CD4-positive, CD25-positive, alpha-beta regulatory T cell (primary cell): ENCODE data around the gene PACSIN1. TPM values are rescaled to one million over a fixed set of nuclear protein-coding genes. Genes with fewer than 3 reads are reported as not detected.

Experiments used
- ATAC-seq, 2 donors: fragments of 150-1000 bp; cut with Tn5 transposase; one replicate each; pipeline ENCODE4 v1.10.0; 2021; ENCODE audit warnings: low read depth in 2 of 2, moderate number of reproducible peaks in 2 of 2, moderate library complexity in 1 of 2
- DNase-seq, 3 donors: peaks; one replicate each; pipeline versions ENCODE4 v3.0.0 to v3.0.0-alpha.2; 2012 to 2022; ENCODE audit warnings: mixed read lengths in 1 of 3
- H3K27ac ChIP-seq: one replicate; pipeline ENCODE4 v1.7.0; 2013; ENCODE audit warnings: mild to moderate bottlenecking, low read length; ENCODE audit not compliant: insufficient read depth, poor library complexity, severe bottlenecking
- H3K27me3 ChIP-seq: one replicate; pipeline ENCODE4 v1.7.0; 2013; ENCODE audit warnings: low read length; ENCODE audit not compliant: control insufficient read depth, insufficient read depth
- H3K36me3 ChIP-seq: one replicate; pipeline ENCODE4 v1.7.0; 2013; ENCODE audit warnings: mild to moderate bottlenecking, low read length, moderate library complexity; ENCODE audit not compliant: control insufficient read depth, insufficient read depth
- H3K4me1 ChIP-seq: 2 replicates; pipeline ENCODE4 v1.7.0; 2013; ENCODE audit warnings: mild to moderate bottlenecking, low read length; ENCODE audit not compliant: insufficient read depth, control insufficient read depth, poor library complexity, severe bottlenecking
- H3K4me3 ChIP-seq: one replicate; pipeline ENCODE4 v1.7.0; 2013; ENCODE audit warnings: low read depth, mild to moderate bottlenecking, low read length, moderate library complexity
- H3K9me3 ChIP-seq, 2 experiments: 1 replicate in 1 of 2; 2 replicates in 1 of 2; pipeline ENCODE4 v1.7.0; 2013; ENCODE audit warnings: low read length in 2 of 2, mild to moderate bottlenecking in 1 of 2, moderate library complexity in 1 of 2; ENCODE audit not compliant: control insufficient read depth in 2 of 2
- H3K27ac Mint-ChIP-seq, 3 donors: one replicate each; pipeline ENCODE4 v1.8.0; 2020 to 2022; ENCODE audit warnings: mild to moderate bottlenecking in 3 of 3, mixed read lengths in 3 of 3, moderate library complexity in 2 of 3
- H3K27me3 Mint-ChIP-seq: one replicate; pipeline ENCODE4 v1.8.0; 2022; ENCODE audit warnings: mild to moderate bottlenecking, mixed read lengths
- H3K36me3 Mint-ChIP-seq: one replicate; pipeline ENCODE4 v1.8.0; 2020; ENCODE audit warnings: mixed read lengths
- H3K4me1 Mint-ChIP-seq, 4 donors: one replicate each; pipeline ENCODE4 v1.8.0; 2020 to 2022; ENCODE audit warnings: mixed read lengths in 4 of 4, mild to moderate bottlenecking in 1 of 4
- H3K4me3 Mint-ChIP-seq, 4 donors: one replicate each; pipeline ENCODE4 v1.8.0; 2020 to 2022; ENCODE audit warnings: mild to moderate bottlenecking in 4 of 4, mixed read lengths in 4 of 4, moderate library complexity in 3 of 4
- H3K9me3 Mint-ChIP-seq, 7 donors: one replicate each; pipeline ENCODE4 v1.8.0; 2020 to 2022; ENCODE audit warnings: mixed read lengths in 7 of 7, mild to moderate bottlenecking in 3 of 7, moderate library complexity in 2 of 7
- polyA plus RNA-seq, 4 donors: library from polyadenylated mRNA; unstranded; fragments of 300-500 nt; fragmentation: Illumina TruSeq; gene quantifications; one replicate each; pipeline ENCODE4 v1.2.3, GENCODE V29; 2021
- total RNA-seq: library from RNA; stranded (reverse); gene quantifications from one replicate; pipeline ENCODE4 v1.2.3, GENCODE V29; 2022

Gene PACSIN1
- total and polyA plus RNA-seq, 5 donors from 2014 or later = 0.14 to 1.7 (median 0.38) TPM

GRCh38 chr6:34556031-34556471 lies 90.2 kb downstream of the PACSIN1 start, which contains the start of gene SPDEF:
Gene SPDEF, minus strand, starts transcription at chr6:34556329. Its CDS starts 11,874 bp downstream, at chr6:34544455.
- Mint-ChIP-seq H3K36me3 (no peaks in the 10 kb centered on the region), H3K4me3 (no peak within 1 kb of the TSS), H3K4me1 (peaks cover 0 to 4% (median 0%) of the 10 kb centered on the region in 4 donors), H3K27ac (peak within 1 kb of the TSS in 2 of 3 donors; percentile 33 to 75), H3K9me3 (peaks cover 0 to 6% (median 0%) of the 10 kb centered on the region in 7 donors), H3K27me3 (peaks cover 5% of the 10 kb centered on the region)
- Histone ChIP-seq H3K27me3 (no peaks in the 10 kb centered on the region), H3K4me3 (no peak within 1 kb of the TSS), H3K36me3 (no peaks in the 10 kb centered on the region), H3K4me1 (no peaks in the 10 kb centered on the region), H3K9me3 (peaks cover 0 to 2% of the 10 kb centered on the region in 2 experiments), H3K27ac (no peak within 1 kb of the TSS)
- no peak for DNase-seq
- no peak for ATAC-seq

- Mint-ChIP-seq H3K27me3 (peaks cover 5% of the 10 kb centered on the region), H3K4me1 (peaks cover 0 to 4% (median 0%) of the 10 kb centered on the region in 4 donors), H3K9me3 (peaks cover 0 to 6% (median 0%) of the 10 kb centered on the region in 7 donors), H3K36me3 (no peaks in the 10 kb centered on the region), H3K27ac (peak overlapping the region in 1 of 3 donors; percentile 75), H3K4me3 (no peak overlapping the region)
- no peak for DNase-seq
- ATAC-seq = no peak
- Histone ChIP-seq H3K36me3 (no peaks in the 10 kb centered on the region), H3K27ac (no peak overlapping the region), H3K27me3 (no peaks in the 10 kb centered on the region), H3K4me3 (no peak overlapping the region), H3K4me1 (no peaks in the 10 kb centered on the region), H3K9me3 (peaks cover 0 to 2% of the 10 kb centered on the region in 2 experiments)
Observed at GRCh38 chr6:34556493-34556892, 90.6 kb downstream of the PACSIN1 start.

GRCh38 chr6:34557228-34557627 lies 91.4 kb downstream of the PACSIN1 start:
- no peaks in the 10 kb centered on the region for H3K36me3 Mint-ChIP-seq
- ATAC-seq (no peak), DNase-seq (no peak)
- H3K4me1 ChIP-seq = no peaks in the 10 kb centered on the region
- peaks cover 0 to 6% (median 0%) of the 10 kb centered on the region in 7 donors for H3K9me3 Mint-ChIP-seq
- no peaks in the 10 kb centered on the region for H3K36me3 ChIP-seq
- H3K27ac ChIP-seq = no peak overlapping the region
- H3K27ac Mint-ChIP-seq = no peak overlapping the region
- H3K27me3 ChIP-seq = no peaks in the 10 kb centered on the region
- H3K4me3 Mint-ChIP-seq = no peak overlapping the region
- H3K27me3 Mint-ChIP-seq = peaks cover 5% of the 10 kb centered on the region
- H3K9me3 ChIP-seq = peaks cover 0 to 2% of the 10 kb centered on the region in 2 experiments
- H3K4me3 ChIP-seq = no peak overlapping the region
- H3K4me1 Mint-ChIP-seq = peaks cover 0 to 4% (median 0%) of the 10 kb centered on the region in 4 donors

- Mint-ChIP-seq H3K9me3 (peaks cover 0 to 6% (median 0%) of the 10 kb centered on the region in 7 donors), H3K36me3 (no peaks in the 10 kb centered on the region), H3K4me1 (peaks cover 0 to 4% (median 0%) of the 10 kb centered on the region in 4 donors), H3K27me3 (no peaks in the 10 kb centered on the region), H3K4me3 (no peak overlapping the region), H3K27ac (no peak overlapping the region)
- no peak overlapping the region for H3K4me3 ChIP-seq
- peaks cover 0 to 2% of the 10 kb centered on the region in 2 experiments for H3K9me3 ChIP-seq
- no peak overlapping the region for H3K27ac ChIP-seq
- no peak for DNase-seq
- H3K36me3 ChIP-seq = no peaks in the 10 kb centered on the region
- H3K4me1 ChIP-seq = no peaks in the 10 kb centered on the region
- H3K27me3 ChIP-seq = no peaks in the 10 kb centered on the region
- no peak for ATAC-seq
Observed at GRCh38 chr6:34558172-34558714, 92.4 kb downstream of the PACSIN1 start.

GRCh38 chr6:34559651-34560365 lies 93.9 kb downstream of the PACSIN1 start:
- Mint-ChIP-seq H3K4me1 (no peaks in the 10 kb centered on the region), H3K9me3 (peaks cover 0 to 6% (median 0%) of the 10 kb centered on the region in 7 donors), H3K4me3 (no peak overlapping the region), H3K36me3 (no peaks in the 10 kb centered on the region), H3K27ac (no peak overlapping the region), H3K27me3 (no peaks in the 10 kb centered on the region)
- no peaks in the 10 kb centered on the region for H3K27me3 ChIP-seq
- no peak for DNase-seq
- H3K9me3 ChIP-seq = peaks cover 0 to 2% of the 10 kb centered on the region in 2 experiments
- no peak for ATAC-seq
- no peaks in the 10 kb centered on the region for H3K36me3 ChIP-seq
- H3K27ac ChIP-seq = no peak overlapping the region
- no peak overlapping the region for H3K4me3 ChIP-seq
- H3K4me1 ChIP-seq = no peaks in the 10 kb centered on the region

- H3K27ac ChIP-seq = no peak overlapping the region
- no peak overlapping the region for H3K27ac Mint-ChIP-seq
Observed at GRCh38 chr6:34560366-34561226, 94.7 kb downstream of the PACSIN1 start.

GRCh38 chr6:34561227-34561530 lies 95.3 kb downstream of the PACSIN1 start:
- no peak overlapping the region for H3K27ac ChIP-seq
- no peaks in the 10 kb centered on the region for H3K4me1 Mint-ChIP-seq

More at GRCh38 chr6:34560366-34561226, 94.7 kb downstream of the PACSIN1 start:
- H3K4me1 Mint-ChIP-seq = no peaks in the 10 kb centered on the region
- H3K36me3 ChIP-seq = no peaks in the 10 kb centered on the region
- no peaks in the 10 kb centered on the region for H3K36me3 Mint-ChIP-seq
- H3K27me3 Mint-ChIP-seq = no peaks in the 10 kb centered on the region
- H3K27me3 ChIP-seq = no peaks in the 10 kb centered on the region
- DNase-seq (no peak), ATAC-seq (no peak)
- no peak overlapping the region for H3K4me3 ChIP-seq
- H3K4me3 Mint-ChIP-seq = no peak overlapping the region
- peaks cover 0 to 6% (median 0%) of the 10 kb centered on the region in 7 donors for H3K9me3 Mint-ChIP-seq
- no peaks in the 10 kb centered on the region for H3K4me1 ChIP-seq
- peaks cover 0 to 2% of the 10 kb centered on the region in 2 experiments for H3K9me3 ChIP-seq

More at GRCh38 chr6:34561227-34561530, 95.3 kb downstream of the PACSIN1 start:
- no peaks in the 10 kb centered on the region for H3K4me1 ChIP-seq
- DNase-seq (no peak), ATAC-seq (no peak)
- Mint-ChIP-seq H3K36me3 (no peaks in the 10 kb centered on the region), H3K9me3 (peaks cover 0 to 6% (median 0%) of the 10 kb centered on the region in 7 donors), H3K27me3 (no peaks in the 10 kb centered on the region), H3K4me3 (no peak overlapping the region), H3K27ac (no peak overlapping the region)
- H3K4me3 ChIP-seq = no peak overlapping the region
- peaks cover 0 to 2% of the 10 kb centered on the region in 2 experiments for H3K9me3 ChIP-seq
- H3K27me3 ChIP-seq = no peaks in the 10 kb centered on the region
- no peaks in the 10 kb centered on the region for H3K36me3 ChIP-seq
